Loucy (cell line): Measurements from ENCODE around the gene RANGRF.

Experiments
- H2AFZ ChIP-seq: fragments of 200-600 bp; sonication (generic); 2 replicates; pipeline ENCODE4 v1.6.0; 2016; ENCODE audit warnings: antibody characterized with exemption, mild to moderate bottlenecking, low read length, moderate library complexity
- H3F3A ChIP-seq: fragments of 200-600 bp; 2 replicates; pipeline ENCODE4 v1.6.0; 2016; ENCODE audit warnings: antibody characterized with exemption, low read depth, mild to moderate bottlenecking
- H3K27me3 ChIP-seq: fragments of 200-600 bp; sonication (generic); 2 replicates; pipeline ENCODE4 v1.6.1; 2014; ENCODE audit warnings: low read length, mild to moderate bottlenecking; ENCODE audit not compliant: insufficient read depth, poor library complexity, severe bottlenecking
- H3K36me3 ChIP-seq: fragments of 200-600 bp; sonication (generic); 2 replicates; pipeline ENCODE4 v1.6.1; 2016; ENCODE audit warnings: low read length; ENCODE audit not compliant: insufficient read depth
- H3K4me1 ChIP-seq: fragments of 200-600 bp; sonication (generic); 2 replicates; pipeline ENCODE4 v1.5.1; 2014; ENCODE audit warnings: low read length, mild to moderate bottlenecking; ENCODE audit not compliant: insufficient read depth, poor library complexity, severe bottlenecking
- H3K4me2 ChIP-seq: fragments of 200-600 bp; sonication (generic); 2 replicates; pipeline ENCODE4 v1.6.0; 2014; ENCODE audit warnings: antibody characterized with exemption, low read length, low read depth, mild to moderate bottlenecking; ENCODE audit not compliant: poor library complexity, severe bottlenecking
- H3K4me3 ChIP-seq: fragments of 200-600 bp; sonication (generic); 2 replicates; pipeline ENCODE4 v1.5.1; 2014; ENCODE audit warnings: low read length, mild to moderate bottlenecking, mixed read lengths; ENCODE audit not compliant: poor library complexity, severe bottlenecking
- H3K79me2 ChIP-seq: fragments of 200-600 bp; sonication (generic); 2 replicates; pipeline ENCODE4 v1.6.1; 2014; ENCODE audit warnings: low read length; ENCODE audit not compliant: insufficient read depth
- H3K9ac ChIP-seq: fragments of 200-600 bp; sonication (generic); 2 replicates; pipeline ENCODE4 v1.6.0; 2014; ENCODE audit warnings: mild to moderate bottlenecking, low read depth, low read length, moderate library complexity; ENCODE audit not compliant: poor library complexity, severe bottlenecking
- H3K9me2 ChIP-seq: fragments of 200-600 bp; sonication (generic); replicated peaks from 2 replicates; pipeline ENCODE4 v1.6.1; 2016; ENCODE audit warnings: low read depth, low read length, mixed read lengths
- H3K9me3 ChIP-seq: fragments of 200-600 bp; sonication (generic); 2 replicates; pipeline ENCODE4 v1.6.1; 2014; ENCODE audit warnings: mild to moderate bottlenecking, antibody characterized with exemption, low read length, low read depth; ENCODE audit not compliant: insufficient read depth
- H4K20me1 ChIP-seq: fragments of 200-600 bp; sonication (generic); 2 replicates; pipeline ENCODE4 v1.6.0; 2014; ENCODE audit warnings: antibody characterized with exemption, low read length, mild to moderate bottlenecking; ENCODE audit not compliant: insufficient read depth, poor library complexity, severe bottlenecking
- EZH2phosphoT487 ChIP-seq: fragments of 200-600 bp; IDR thresholded peaks from 2 replicates; pipeline ENCODE4 v1.6.1; 2018; ENCODE audit warnings: antibody characterized with exemption, mild to moderate bottlenecking, moderate library complexity, borderline replicate concordance
- TF ChIP-seq, protein P1 (sequence below): fragments of 200-600 bp; sonication (generic); conservative IDR thresholded peaks from 2 replicates; pipeline ENCODE4 v1.5.1; 2014; ENCODE audit warnings: mild to moderate bottlenecking, antibody characterized with exemption, low read length

Gene RANGRF

DNA sequence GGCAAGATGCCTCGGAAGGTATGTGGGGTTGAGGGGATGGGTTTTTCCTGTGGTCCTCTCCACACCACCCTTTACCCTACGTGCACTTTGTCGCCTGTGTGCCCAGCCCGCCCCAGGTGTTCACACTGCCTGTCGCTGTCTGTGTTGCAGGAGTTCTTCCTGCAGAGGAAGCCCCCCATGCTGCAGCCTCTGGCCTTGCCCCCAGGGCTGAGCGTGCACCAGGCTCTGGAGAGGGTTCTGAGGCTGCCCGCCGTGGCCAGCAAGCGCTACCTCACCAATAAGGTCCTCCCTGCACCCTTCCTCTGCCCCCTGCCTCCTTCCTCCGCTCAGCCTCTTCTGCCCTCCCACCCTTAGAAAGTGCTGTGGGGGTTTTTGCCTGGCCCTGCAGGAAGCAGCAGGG is 24.1 kb upstream of the RANGRF start:
- no peaks in the 10 kb centered on the region for H3K9me2 ChIP-seq
- peaks cover 68% of the 10 kb centered on the region for H3K36me3 ChIP-seq
- H3K4me3 ChIP-seq: no peak overlapping the region

DNA sequence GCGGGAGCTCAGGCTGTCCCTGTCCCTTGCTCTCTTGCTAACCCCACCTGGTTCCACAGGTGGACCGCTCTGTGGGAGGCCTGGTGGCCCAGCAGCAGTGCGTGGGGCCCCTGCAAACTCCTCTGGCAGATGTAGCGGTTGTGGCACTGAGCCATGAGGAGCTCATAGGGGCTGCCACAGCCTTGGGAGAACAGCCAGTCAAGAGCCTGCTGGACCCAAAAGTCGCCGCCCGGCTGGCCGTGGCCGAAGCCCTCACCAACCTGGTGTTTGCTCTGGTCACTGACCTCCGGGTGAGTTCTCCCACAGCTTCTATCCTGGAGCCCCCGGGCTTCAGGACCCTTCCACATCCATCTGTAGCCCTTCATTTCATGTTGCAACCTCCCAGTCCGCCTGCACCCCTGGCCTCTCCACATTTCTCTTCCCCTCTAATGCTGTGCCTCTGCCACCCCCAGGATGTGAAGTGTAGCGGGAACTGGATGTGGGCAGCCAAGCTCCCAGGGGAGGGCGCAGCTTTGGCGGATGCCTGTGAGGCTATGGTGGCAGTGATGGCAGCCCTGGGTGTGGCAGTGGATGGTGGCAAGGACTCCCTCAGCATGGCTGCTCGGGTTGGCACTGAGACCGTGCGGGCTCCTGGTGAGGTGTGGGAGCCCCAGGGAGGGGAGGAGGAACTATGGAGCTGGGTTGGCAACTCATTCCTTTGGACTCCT is 23.5 kb upstream of the RANGRF start:
- Histone ChIP-seq H3K9me2 (no peaks in the 10 kb centered on the region), H2AFZ (no peak overlapping the region), H3K79me2 (no peaks in the 10 kb centered on the region), H3K27me3 (no peaks in the 10 kb centered on the region), H3K36me3 (peaks cover 70% of the 10 kb centered on the region), H3K9ac (no peak overlapping the region), H3K9me3 (no peaks in the 10 kb centered on the region), H3K4me2 (no peak overlapping the region), H3K4me1 (no peaks in the 10 kb centered on the region), H4K20me1 (no peaks in the 10 kb centered on the region), H3F3A (no peaks in the 10 kb centered on the region), H3K4me3 (no peak overlapping the region)
- TF ChIP-seq, protein P1, sequence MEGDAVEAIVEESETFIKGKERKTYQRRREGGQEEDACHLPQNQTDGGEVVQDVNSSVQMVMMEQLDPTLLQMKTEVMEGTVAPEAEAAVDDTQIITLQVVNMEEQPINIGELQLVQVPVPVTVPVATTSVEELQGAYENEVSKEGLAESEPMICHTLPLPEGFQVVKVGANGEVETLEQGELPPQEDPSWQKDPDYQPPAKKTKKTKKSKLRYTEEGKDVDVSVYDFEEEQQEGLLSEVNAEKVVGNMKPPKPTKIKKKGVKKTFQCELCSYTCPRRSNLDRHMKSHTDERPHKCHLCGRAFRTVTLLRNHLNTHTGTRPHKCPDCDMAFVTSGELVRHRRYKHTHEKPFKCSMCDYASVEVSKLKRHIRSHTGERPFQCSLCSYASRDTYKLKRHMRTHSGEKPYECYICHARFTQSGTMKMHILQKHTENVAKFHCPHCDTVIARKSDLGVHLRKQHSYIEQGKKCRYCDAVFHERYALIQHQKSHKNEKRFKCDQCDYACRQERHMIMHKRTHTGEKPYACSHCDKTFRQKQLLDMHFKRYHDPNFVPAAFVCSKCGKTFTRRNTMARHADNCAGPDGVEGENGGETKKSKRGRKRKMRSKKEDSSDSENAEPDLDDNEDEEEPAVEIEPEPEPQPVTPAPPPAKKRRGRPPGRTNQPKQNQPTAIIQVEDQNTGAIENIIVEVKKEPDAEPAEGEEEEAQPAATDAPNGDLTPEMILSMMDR: no peak
- no peak for TF ChIP-seq EZH2phosphoT487

More for the DNA sequence above, 24.1 kb upstream of the RANGRF start:
- H3K9me3 ChIP-seq: no peaks in the 10 kb centered on the region
- H3K27me3 ChIP-seq: no peaks in the 10 kb centered on the region
- no peak overlapping the region for H3K4me2 ChIP-seq
- no peaks in the 10 kb centered on the region for H3K4me1 ChIP-seq
- H3F3A ChIP-seq: no peaks in the 10 kb centered on the region
- no peak overlapping the region for H2AFZ ChIP-seq
- no peaks in the 10 kb centered on the region for H4K20me1 ChIP-seq
- no peaks in the 10 kb centered on the region for H3K79me2 ChIP-seq
- no peak for TF ChIP-seq EZH2phosphoT487
- TF ChIP-seq, protein P1: no peak
- no peak overlapping the region for H3K9ac ChIP-seq

DNA sequence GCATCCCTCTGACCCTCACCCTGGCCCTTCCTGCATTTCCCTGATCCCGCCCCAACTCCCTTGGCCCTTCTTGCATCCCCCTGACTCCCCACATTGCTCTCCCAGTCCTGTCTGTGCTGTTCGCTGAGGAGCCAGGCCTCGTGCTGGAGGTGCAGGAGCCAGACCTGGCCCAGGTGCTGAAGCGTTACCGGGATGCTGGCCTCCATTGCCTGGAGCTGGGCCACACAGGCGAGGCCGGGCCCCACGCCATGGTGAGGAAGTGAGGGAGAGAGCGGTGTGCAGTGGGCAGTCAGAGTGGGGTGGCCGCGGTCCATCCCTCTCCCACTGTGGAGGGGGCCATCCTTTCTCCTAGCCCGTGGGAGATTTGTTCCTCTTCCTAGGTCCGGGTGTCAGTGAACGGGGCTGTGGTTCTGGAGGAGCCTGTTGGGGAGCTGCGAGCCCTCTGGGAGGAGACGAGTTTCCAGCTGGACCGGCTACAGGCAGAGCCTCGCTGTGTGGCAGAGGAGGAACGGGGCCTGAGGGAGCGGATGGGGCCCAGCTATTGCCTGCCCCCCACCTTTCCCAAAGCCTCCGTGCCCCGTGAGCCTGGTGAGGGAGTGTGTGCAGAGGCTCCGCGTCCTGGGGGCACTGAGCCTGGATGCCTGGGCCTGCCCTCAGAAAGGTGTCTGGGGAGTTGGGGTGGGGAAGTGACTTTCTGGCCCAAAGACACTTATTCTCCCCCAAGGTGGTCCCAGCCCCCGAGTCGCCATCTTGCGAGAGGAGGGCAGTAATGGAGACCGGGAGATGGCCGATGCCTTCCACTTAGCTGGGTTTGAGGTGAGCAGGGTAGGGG is 21.6 kb upstream of the RANGRF start:
- H3K4me2 ChIP-seq: no peak overlapping the region
- H2AFZ ChIP-seq: no peak overlapping the region
- H3F3A ChIP-seq: no peaks in the 10 kb centered on the region
- H3K79me2 ChIP-seq: no peaks in the 10 kb centered on the region
- H4K20me1 ChIP-seq: no peaks in the 10 kb centered on the region
- H3K4me1 ChIP-seq: no peaks in the 10 kb centered on the region
- no peak overlapping the region for H3K4me3 ChIP-seq
- H3K9me2 ChIP-seq: no peaks in the 10 kb centered on the region
- H3K9ac ChIP-seq: no peak overlapping the region
- peaks cover 59% of the 10 kb centered on the region for H3K36me3 ChIP-seq
- H3K9me3 ChIP-seq: no peaks in the 10 kb centered on the region
- H3K27me3 ChIP-seq: no peaks in the 10 kb centered on the region
- TF ChIP-seq, protein P1: no peak
- TF ChIP-seq EZH2phosphoT487: no peak
